Stimulated activated CD4-positive, alpha-beta T cell treated with anti-CD3 and anti-CD28 coated beads, TNF-alpha, amount 100 ng/mL, for 4 hours (primary cell): Measurements from ENCODE around the gene CELF4.

Source experiments
- DNase-seq, 3 experiments: peaks; one replicate each; pipeline ENCODE4 v3.0.0-alpha.2; 2020; ENCODE audit warnings: low read depth in 3 of 3

Gene CELF4

GRCh38 chr18:37414816-37415215 lies 150.8 kb downstream of the CELF4 start:
- no peak for DNase-seq

GRCh38 chr18:37412829-37413228 lies 152.8 kb downstream of the CELF4 start:
- no peak for DNase-seq

- DNase-seq = no peak
These were observed 153.3 kb downstream of the CELF4 start for GRCh38 chr18:37412333-37412732.

GRCh38 chr18:37409878-37410277 lies 155.7 kb downstream of the CELF4 start:
- DNase-seq = no peak

DNA sequence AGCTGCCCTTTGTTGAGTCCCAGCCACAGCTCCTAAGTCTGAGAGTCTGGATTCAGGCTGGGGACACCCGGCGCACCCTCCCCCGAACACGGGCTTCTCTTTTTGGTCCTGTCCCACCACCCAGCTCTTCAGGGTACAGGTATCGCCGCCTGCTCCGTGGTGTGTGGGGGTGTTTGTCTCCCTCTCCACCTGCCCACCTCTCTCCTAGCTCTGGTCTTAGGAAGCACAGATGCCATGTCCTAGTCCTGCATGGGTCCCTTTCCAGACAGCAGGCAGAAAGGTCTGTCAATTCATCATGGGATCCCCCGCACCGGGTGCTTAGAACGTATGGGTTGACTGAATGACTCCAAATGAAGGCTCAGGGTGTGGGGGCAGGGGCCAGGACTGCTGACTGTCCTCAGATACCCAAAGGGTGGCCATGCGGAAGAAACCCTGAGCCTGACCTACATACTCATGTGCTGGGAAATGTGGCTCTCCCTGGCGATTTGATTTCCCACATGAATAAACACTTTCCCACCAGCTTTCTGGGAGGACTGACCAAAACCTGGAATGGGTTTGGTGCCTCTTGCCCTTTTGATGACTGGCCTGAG lies 156.8 kb downstream of the CELF4 start:
- DNase-seq = no peak

DNA sequence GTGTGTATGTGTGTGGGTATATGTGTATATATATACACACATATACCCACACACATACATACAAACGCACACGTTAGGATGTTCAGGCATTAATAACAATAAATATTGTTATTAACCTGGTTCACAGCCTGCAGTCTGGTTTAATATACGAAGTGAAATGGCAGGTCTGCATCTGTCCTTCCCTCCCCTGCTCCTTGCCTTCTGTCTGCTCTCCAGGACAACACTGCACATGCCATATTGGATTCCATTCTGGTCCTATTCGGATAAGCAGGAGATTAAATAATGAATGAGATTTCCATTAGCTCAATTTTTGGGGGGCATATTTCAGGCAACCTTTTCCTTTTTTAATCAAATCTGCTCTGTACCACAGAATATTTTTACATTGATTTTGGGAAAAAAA lies 158.0 kb downstream of the CELF4 start:
- no peak for DNase-seq

DNA sequence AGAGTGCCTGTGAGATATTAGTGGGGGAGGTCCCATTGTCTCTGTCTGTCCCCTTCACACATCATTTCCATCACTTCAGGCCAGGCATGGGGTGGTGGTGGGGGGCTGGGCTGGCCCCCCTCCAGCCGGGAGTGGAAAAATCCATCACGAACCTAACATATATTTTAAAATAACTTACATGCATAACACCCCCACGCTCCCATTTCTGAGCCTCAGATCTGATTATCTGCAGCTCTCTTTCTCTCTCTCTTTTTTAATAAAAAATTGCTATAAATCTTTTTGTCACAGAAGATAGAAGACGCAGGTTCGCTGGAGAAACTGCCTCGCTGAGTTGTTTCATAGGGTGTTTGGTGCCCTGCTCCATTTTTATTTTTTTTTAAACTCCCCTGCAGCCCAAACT lies 159.8 kb downstream of the CELF4 start:
- DNase-seq = no peak

DNA sequence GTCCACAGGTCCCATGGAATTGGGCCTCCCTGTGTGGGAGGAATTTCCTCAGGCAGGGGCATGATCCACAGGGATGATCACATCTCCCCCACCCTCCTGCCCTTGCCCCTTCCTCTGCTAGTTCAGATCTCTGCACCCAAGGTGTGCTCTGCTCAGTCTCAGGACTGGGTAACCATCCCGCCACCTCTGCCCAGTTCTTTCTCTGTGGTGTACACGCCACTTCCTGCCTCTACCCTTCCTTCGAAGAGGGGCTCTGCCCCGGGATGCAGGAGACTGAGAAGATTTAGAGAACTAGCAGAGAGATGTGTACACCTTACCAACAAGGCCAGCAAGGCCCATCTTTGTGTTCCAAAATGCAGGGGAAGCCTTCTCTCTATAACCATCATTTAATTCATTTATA lies 160.4 kb downstream of the CELF4 start:
- no peak for DNase-seq

DNA sequence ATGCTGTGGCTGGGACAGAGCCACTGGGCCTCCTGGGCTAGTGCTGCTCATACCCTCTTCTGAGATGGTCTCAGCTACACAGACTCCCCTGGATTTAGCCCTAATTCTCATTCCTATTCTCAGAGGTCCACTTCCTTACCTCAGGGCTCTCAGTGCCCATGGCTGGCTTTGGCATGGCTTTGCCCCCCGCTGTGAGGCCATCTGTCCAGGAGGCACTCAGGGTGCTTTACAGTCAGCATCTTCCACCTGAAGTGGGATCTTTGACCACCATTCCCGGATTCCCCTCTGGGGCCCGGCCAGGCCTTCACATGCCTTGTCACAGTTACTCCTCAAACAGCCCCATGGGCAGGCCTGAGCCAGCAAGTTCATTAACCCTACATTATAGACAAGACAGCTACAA lies 161.8 kb downstream of the CELF4 start:
- no peak for DNase-seq

GRCh38 chr18:37403100-37403781 lies 162.4 kb downstream of the CELF4 start:
- no peak for DNase-seq

DNA sequence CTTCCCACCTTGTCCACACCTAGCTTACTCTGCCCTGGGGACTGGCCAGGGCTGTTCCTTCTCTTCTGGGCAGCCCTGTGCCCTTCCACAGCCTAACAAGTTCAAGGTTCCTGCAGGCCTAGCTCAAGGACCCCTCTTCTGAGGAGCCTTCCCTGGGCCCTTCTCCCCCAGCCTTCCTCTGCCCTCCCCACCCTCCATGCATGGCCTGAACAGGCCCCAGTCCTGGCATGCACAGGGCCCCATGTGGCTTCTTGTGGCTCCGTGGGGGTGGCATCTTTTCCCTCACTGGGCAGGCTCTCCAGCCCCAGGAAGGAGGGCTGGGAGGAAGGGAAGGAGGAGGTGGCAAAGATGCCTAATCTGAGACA lies 162.9 kb downstream of the CELF4 start:
- DNase-seq = no peak

DNA sequence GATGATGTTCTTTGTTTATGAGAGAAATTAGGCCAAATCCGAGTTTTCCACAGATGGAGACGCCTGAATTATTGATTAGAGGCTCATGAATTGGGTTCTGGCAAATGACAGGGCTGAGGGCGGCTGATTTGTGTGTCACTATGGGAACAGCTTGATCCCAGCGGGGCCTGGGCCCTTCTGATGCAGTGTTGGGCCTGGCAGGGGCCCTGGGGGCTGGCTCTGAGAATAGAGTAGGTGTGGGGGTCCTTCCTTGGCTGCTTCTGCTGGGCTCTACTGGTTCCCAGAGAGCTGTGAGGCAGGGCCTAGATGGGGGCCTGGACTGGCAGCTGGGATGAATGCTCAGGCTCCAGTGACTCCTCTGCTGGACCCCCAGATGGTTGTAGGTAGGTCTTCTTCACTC lies 164.8 kb downstream of the CELF4 start:
- no peak for DNase-seq

DNA sequence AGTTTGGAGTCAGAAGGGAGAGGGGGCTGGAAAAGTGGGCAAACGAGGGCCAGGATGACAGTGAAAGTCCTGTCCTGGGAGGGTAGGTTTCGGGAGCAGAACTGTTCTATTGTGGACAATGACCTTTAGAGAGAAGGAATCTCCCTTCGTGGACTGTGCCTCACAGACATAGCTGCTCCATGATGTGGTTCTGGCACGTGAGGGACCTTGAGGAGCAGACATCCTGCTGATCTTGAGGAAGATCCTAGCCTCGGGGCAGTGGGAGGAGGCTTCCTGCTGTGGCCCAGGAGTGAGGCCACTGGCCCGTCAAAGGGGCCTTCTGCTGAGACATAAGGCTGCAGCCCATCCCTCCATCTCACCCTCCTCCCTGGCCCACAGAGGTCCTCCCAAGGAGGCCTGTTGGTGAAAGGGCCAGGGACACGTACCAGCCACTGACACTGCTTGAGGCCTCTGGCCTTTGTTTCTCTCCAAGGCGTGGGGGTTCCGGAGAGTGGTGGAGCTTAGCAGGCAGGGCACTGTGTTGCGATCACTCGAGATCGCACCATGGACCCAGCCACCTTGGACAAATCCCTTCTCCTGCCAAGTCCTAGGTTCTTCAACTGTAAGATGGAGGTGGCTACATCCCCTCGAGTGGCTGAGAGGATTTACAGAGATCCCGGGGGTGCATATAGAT lies 167.2 kb downstream of the CELF4 start:
- DNase-seq = no peak

DNA sequence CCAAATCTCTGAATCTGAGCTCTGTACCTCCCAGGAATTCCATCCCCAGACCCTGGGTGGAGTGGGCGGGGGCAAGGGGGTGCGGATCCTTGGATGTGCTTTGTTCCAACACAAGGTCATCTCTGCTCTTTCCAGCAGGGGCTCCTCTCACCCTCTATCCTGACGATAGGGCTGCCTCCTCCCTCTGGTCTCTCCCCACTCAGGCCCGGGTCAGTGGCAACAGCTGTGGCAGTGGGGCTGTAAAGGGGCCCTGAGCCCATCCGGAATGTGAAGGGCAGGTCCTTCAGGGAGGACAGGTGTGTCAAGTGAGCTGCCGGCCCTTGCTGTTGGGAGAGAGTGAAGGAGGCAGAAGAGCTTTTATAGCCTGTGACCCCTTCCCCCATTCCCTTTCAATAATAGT lies 167.8 kb downstream of the CELF4 start:
- DNase-seq = no peak

DNA sequence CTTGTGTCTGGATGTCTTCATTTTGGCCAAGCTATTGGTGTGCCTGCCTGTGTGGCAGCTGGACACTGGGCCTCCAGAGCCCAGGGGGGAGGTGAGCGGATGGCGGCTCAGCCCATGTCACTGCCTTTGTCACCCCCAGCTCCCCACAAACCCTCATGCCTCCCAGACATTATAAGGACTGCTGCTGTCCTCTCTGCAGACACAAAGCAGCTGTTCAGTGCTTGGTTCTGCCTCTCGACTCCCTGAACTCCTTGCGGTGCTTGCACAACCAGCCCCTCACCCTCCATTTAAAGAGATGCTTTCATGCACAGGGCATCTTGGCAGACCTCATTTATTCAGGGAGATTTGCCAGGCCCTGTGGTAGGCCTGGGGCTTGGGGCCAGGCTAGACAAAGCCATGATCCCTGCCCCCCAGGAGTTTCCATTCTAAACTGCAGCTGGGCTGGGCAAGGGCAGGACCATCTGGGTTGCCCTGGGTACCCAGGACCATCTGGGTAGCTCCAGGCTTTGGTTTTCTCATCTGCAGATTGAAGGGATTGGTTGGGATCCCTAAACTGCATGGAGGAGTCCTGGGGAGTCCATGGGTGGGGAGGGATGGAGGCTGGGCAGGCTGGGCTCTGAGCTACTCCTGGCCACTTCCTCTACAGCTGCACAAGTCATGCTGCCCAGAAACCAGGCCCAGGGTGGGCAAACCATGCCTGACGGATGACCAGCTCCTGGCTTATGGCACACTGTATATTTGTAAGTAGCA lies 168.5 kb downstream of the CELF4 start:
- DNase-seq = no peak

GRCh38 chr18:37395631-37396030 lies 170.0 kb downstream of the CELF4 start:
- DNase-seq = no peak

- DNase-seq = no peak
These were observed 170.5 kb downstream of the CELF4 start for GRCh38 chr18:37395138-37395537.

- no peak for DNase-seq
These were observed 171.0 kb downstream of the CELF4 start for GRCh38 chr18:37394610-37394965.

- DNase-seq = no peak
These were observed 171.5 kb downstream of the CELF4 start for GRCh38 chr18:37393945-37394609.

GRCh38 chr18:37393221-37393827 lies 172.3 kb downstream of the CELF4 start:
- DNase-seq = no peak

DNA sequence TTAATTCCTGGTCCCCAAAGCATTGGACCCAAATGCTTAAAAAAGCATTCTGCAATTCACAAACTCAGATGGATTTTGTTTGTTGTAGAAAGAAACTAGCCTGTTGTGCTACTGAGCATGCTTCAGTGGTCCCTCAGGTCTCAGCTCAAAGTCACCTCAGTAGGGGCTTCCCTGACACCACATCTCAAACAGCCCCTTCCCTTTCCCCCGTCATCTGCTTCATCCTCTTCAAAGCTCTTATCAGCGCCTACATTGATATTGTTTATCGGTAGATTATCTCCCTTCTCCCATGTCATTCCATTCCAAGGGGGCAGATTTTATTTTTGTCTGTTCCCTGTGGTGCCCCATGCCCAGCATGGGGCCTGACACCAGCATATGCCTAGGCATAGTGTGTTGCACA lies 172.9 kb downstream of the CELF4 start:
- no peak for DNase-seq
